K562 (cell line): ENCODE data around the gene WDR93. TPM values are rescaled to one million over a fixed set of nuclear protein-coding genes. Genes with fewer than 3 reads are reported as not detected.

Source experiments
- ASH1L ChIP-seq: fragments of 450-650 bp; IDR thresholded peaks from 2 replicates; pipeline ENCODE4 v1.6.1; 2018; ENCODE audit warnings: borderline replicate concordance, mild to moderate bottlenecking, low read depth; ENCODE audit not compliant: partially characterized antibody
- CBX3 ChIP-seq, 2 experiments: IDR thresholded peaks; 1 replicate in 1 of 2; 2 replicates in 1 of 2; pipeline ENCODE4 v1.6.1; 2012; ENCODE audit warnings: inconsistent platforms in 2 of 2, low read length in 2 of 2, borderline replicate concordance in 1 of 2, control low read depth in 1 of 2
- CREM ChIP-seq: IDR thresholded peaks from 2 replicates; pipeline ENCODE4 v1.6.1; 2014; ENCODE audit warnings: antibody characterized with exemption, low read depth
- KLF6 ChIP-seq: fragments of 250-450 bp; sonication (Bioruptor Pico); IDR thresholded peaks from 2 replicates; pipeline ENCODE4 v1.4.0; 2020; ENCODE audit warnings: mild to moderate bottlenecking, moderate library complexity, borderline replicate concordance
- MCM7 ChIP-seq, 2 experiments: fragments of 450-650 bp; IDR thresholded peaks; 2 replicates each; pipeline ENCODE4 v1.6.1; 2016 to 2018
- NFE2 ChIP-seq: IDR thresholded peaks from 2 replicates; pipeline ENCODE4 v1.6.1; 2014; ENCODE audit warnings: antibody characterized with exemption, low read depth
- PHB ChIP-seq: fragments of 250-450 bp; sonication (Bioruptor Pico); IDR thresholded peaks from 2 replicates; pipeline ENCODE4 v1.5.0; 2021
- RCOR1 ChIP-seq, 2 experiments: IDR thresholded peaks; 2 replicates each; pipeline ENCODE4 v1.6.1; 2012; ENCODE audit warnings: low read depth in 2 of 2, low read length in 2 of 2, borderline replicate concordance in 1 of 2, improper control_type of control experiment in 1 of 2
- SMARCA5 ChIP-seq: fragments of 450-650 bp; IDR thresholded peaks from 2 replicates; pipeline ENCODE4 v1.6.1; 2016
- ZNF3 ChIP-seq: fragments of 250-450 bp; sonication (Bioruptor Pico); IDR thresholded peaks from 2 replicates; pipeline ENCODE4 v1.5.0; 2021; ENCODE audit warnings: mild to moderate bottlenecking, moderate library complexity
- polyA plus RNA-seq, 8 experiments: library from polyadenylated mRNA; depleted of rRNA in 4 of 8; stranded (reverse) in 5 of 8; unstranded in 3 of 8; fragments of >200 nt; fragmentation: Nextera tagmentation in 2 of 8; fragmentation: Illumina TruSeq in 1 of 8; extraction: Ambion mirVana in 2 of 8; extraction: Trizol in 1 of 8; gene quantifications; 2 replicates each; pipeline versions ENCODE4 v1.2.1 to v1.2.3, GENCODE V29; 2011 to 2014; ENCODE audit warnings: inconsistent platforms in 1 of 8, missing spikeins in 1 of 8
- total RNA-seq, 7 experiments: library from RNA; depleted of rRNA in 6 of 7; stranded (reverse); fragments of >200 nt in 6 of 7; fragmentation: Illumina TruSeq in 2 of 7; extraction: Trizol in 2 of 7; gene quantifications; 2 replicates each; pipeline versions ENCODE4 v1.2.1 to v1.2.3, GENCODE V29; 2011 to 2021; ENCODE audit warnings: low replicate concordance in 1 of 7
- TF ChIP-seq, protein P1 (sequence below): IDR thresholded peaks from 3 replicates; pipeline ENCODE4 v1.6.1; 2011; ENCODE audit warnings: borderline replicate concordance, mild to moderate bottlenecking, moderate library complexity; ENCODE audit not compliant: insufficient read length; ENCODE audit errors: extremely low read depth

The WDR93 gene
- total and polyA plus RNA-seq, 9 of the 15 experiments (the other 6 are each of a cell fraction or from before 2014, with no cell fraction given) = not detected

DNA sequence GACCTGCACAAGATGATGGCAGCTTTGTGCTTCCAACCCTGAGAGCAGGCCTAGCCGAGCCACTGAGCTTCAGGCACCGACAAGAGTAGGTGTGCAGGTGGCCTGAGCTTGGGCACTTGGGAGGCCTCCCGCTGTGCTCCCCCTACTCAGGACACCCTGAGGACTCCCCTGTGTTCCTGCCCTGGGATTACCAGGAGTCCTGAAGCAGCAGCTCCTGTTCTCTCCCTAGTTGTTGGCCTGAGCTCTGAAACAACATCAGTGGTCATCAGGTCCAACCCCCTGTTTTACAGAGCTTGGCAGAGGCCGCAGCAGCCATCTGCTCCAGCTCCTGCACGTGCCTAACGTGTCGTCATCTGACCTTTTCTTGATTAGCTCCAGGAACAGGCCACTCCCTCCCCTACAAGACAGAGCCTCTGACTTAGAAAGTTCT is 77.5 kb downstream of the WDR93 start (continued):
- TF ChIP-seq KLF6 (CRISPR knock-in tag) = no peak
- TF ChIP-seq, protein P1, sequence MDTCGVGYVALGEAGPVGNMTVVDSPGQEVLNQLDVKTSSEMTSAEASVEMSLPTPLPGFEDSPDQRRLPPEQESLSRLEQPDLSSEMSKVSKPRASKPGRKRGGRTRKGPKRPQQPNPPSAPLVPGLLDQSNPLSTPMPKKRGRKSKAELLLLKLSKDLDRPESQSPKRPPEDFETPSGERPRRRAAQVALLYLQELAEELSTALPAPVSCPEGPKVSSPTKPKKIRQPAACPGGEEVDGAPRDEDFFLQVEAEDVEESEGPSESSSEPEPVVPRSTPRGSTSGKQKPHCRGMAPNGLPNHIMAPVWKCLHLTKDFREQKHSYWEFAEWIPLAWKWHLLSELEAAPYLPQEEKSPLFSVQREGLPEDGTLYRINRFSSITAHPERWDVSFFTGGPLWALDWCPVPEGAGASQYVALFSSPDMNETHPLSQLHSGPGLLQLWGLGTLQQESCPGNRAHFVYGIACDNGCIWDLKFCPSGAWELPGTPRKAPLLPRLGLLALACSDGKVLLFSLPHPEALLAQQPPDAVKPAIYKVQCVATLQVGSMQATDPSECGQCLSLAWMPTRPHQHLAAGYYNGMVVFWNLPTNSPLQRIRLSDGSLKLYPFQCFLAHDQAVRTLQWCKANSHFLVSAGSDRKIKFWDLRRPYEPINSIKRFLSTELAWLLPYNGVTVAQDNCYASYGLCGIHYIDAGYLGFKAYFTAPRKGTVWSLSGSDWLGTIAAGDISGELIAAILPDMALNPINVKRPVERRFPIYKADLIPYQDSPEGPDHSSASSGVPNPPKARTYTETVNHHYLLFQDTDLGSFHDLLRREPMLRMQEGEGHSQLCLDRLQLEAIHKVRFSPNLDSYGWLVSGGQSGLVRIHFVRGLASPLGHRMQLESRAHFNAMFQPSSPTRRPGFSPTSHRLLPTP = no peak
- TF ChIP-seq ZNF3 (CRISPR knock-in tag) = no peak
- no peak for TF ChIP-seq CBX3 (IDR thresholded peaks at IDR 0.05; ENCODE audit: borderline replicate concordance in 1 of 2, low read length in 2 of 2)
- no peak for TF ChIP-seq NFE2
- TF ChIP-seq CREM = peak; percentile 48; the same call in 1 of the 2 replicates
- TF ChIP-seq PHB (CRISPR knock-in tag) = no peak
- no peak for TF ChIP-seq MCM7 (IDR thresholded peaks at IDR 0.05)
- TF ChIP-seq SMARCA5 = no peak
- TF ChIP-seq ASH1L = no peak
- no peak for TF ChIP-seq RCOR1 (IDR thresholded peaks at IDR 0.05; ENCODE audit: borderline replicate concordance in 1 of 2, low read depth in 2 of 2, low read length in 2 of 2)
